Kidney (tissue), 11 donors: ENCODE data around the gene C4B. TPM values are rescaled to one million over a fixed set of nuclear protein-coding genes. Genes with fewer than 3 reads are reported as not detected.
"Not testable (repeated sequence)": the region's sequence is repeated elsewhere in the genome, so short reads cannot be mapped to it uniquely, and the experiment has no call there.

Experiments
- DNase-seq, 5 donors: peaks; one replicate each; pipeline ENCODE4 v3.0.0-alpha.2; 2013 to 2020
- FAIRE-seq: peaks from 2 replicates; lab custom pipeline; 2012; peaks lifted over from hg19 to GRCh38; lab: Jason Lieb, UNC
- H3K27ac ChIP-seq, 2 donors: one replicate each; pipeline ENCODE4 v1.7.0; 2013; ENCODE audit warnings: low read depth in 2 of 2, low read length in 2 of 2, inconsistent platforms in 1 of 2
- H3K27me3 ChIP-seq: one replicate; pipeline ENCODE4 v1.7.1; 2013; ENCODE audit warnings: low read length, inconsistent platforms; ENCODE audit not compliant: control insufficient read depth, insufficient read depth
- H3K36me3 ChIP-seq, 3 donors: one replicate each; pipeline versions ENCODE4 v1.7.0 to v1.7.1; 2013; ENCODE audit warnings: low read length in 3 of 3, control low read depth in 1 of 3, inconsistent platforms in 1 of 3; ENCODE audit not compliant: insufficient read depth in 3 of 3, control insufficient read depth in 2 of 3
- H3K4me1 ChIP-seq, 3 donors: one replicate each; pipeline versions ENCODE4 v1.7.0 to v1.7.1; 2013; ENCODE audit warnings: low read length in 3 of 3, inconsistent platforms in 1 of 3, low read depth in 1 of 3; ENCODE audit not compliant: control insufficient read depth in 2 of 3, insufficient read depth in 2 of 3
- H3K4me3 ChIP-seq, 3 donors: one replicate each; pipeline versions ENCODE4 v1.7.0 to v1.8.1; 2013; ENCODE audit warnings: low read length in 3 of 3, control low read depth in 1 of 3, inconsistent platforms in 1 of 3
- H3K9ac ChIP-seq, 3 donors: one replicate each; pipeline versions ENCODE4 v1.7.0 to v1.7.1; 2013; ENCODE audit warnings: low read length in 3 of 3, control low read depth in 1 of 3, inconsistent platforms in 1 of 3
- H3K9me3 ChIP-seq, 3 donors: one replicate each; pipeline versions ENCODE4 v1.7.0 to v1.7.1; 2013; ENCODE audit warnings: low read length in 3 of 3, control low read depth in 1 of 3, inconsistent platforms in 1 of 3; ENCODE audit not compliant: control insufficient read depth in 2 of 3, insufficient read depth in 1 of 3
- intact Hi-C: fragments of 100-400 bp; cut with DNase I; formaldehyde crosslinking; loops from one replicate; pipeline ENCODE4 v1.11.1; 2022
- polyA plus RNA-seq: library from polyadenylated mRNA; stranded (reverse); fragments of 350-450 nt; fragmentation: Illumina TruSeq; extraction: RNeasy Lipid Tissue Mini Kit (QIAGEN cat#74804); gene quantifications from one replicate; pipeline ENCODE4 v1.2.3, GENCODE V29; 2014; ENCODE audit warnings: low read depth, low replicate concordance; ENCODE audit not compliant: insufficient read depth
- total RNA-seq: library from RNA; stranded (reverse); fragmentation: NEBNext Ultra II Directional; extraction: Animal tissue kit (Norgen Biotek cat#: 25700); gene quantifications from one replicate; pipeline ENCODE4 v1.2.1, GENCODE V29; 2021
- donor health status: control.
- donor health status: control.
- donor health status: DM: yes; HTN: yes; CAD: no.
- donor health status: Normal renal cell carcinoma (clear cell type).

C4B gene
- total and polyA plus RNA-seq, 2 donors from 2014 or later, result 578 to 596 TPM

DNA sequence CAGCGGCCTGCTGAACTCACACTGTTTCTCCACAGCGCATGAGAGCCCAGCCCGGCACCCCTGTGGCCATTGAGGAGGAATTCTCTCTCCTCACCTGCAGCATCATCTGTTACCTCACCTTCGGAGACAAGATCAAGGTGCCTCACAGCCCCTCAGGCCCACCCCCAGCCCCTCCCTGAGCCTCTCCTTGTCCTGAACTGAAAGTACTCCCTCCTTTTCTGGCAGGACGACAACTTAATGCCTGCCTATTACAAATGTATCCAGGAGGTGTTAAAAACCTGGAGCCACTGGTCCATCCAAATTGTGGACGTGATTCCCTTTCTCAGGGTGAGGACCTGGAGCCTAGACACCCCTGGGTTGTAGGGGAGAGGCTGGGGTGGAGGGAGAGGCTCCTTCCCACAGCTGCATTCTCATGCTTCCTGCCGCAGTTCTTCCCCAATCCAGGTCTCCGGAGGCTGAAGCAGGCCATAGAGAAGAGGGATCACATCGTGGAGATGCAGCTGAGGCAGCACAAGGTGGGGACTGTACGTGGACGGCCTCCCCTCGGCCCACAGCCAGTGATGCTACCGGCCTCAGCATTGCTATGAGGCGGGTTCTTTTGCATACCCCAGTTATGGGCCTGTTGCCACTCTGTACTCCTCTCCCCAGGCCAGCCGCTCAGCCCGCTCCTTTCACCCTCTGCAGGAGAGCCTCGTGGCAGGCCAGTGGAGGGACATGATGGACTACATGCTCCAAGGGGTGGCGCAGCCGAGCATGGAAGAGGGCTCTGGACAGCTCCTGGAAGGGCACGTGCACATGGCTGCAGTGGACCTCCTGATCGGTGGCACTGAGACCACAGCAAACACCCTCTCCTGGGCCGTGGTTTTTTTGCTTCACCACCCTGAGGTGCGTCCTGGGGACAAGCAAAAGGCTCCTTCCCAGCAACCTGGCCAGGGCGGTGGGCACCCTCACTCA is 25.0 kb downstream of the C4B start:
- peak in 1 of 5 donors; percentile 57 for DNase-seq
- H3K4me3 ChIP-seq, FAIRE-seq, intact Hi-C loops, H3K9me3 ChIP-seq, H3K27me3 ChIP-seq, H3K36me3 ChIP-seq, H3K4me1 ChIP-seq, H3K9ac ChIP-seq, H3K27ac ChIP-seq: not testable (repeated sequence)

DNA sequence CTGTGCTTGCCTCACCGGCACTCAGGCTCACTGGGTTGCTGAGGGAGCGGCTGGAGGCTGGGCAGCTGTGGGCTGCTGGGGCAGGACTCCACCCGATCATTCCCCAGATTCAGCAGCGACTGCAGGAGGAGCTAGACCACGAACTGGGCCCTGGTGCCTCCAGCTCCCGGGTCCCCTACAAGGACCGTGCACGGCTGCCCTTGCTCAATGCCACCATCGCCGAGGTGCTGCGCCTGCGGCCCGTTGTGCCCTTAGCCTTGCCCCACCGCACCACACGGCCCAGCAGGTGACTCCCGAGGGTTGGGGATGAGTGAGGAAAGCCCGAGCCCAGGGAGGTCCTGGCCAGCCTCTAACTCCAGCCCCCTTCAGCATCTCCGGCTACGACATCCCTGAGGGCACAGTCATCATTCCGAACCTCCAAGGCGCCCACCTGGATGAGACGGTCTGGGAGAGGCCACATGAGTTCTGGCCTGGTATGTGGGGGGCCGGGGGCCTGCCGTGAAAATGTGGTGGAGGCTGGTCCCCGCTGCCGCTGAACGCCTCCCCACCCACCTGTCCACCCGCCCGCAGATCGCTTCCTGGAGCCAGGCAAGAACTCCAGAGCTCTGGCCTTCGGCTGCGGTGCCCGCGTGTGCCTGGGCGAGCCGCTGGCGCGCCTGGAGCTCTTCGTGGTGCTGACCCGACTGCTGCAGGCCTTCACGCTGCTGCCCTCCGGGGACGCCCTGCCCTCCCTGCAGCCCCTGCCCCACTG is 25.9 kb downstream of the C4B start:
- FAIRE-seq, H3K36me3 ChIP-seq, H3K4me1 ChIP-seq, H3K27ac ChIP-seq, intact Hi-C loops, H3K27me3 ChIP-seq, H3K4me3 ChIP-seq, H3K9ac ChIP-seq, H3K9me3 ChIP-seq: not testable (repeated sequence)
- DNase-seq, result peak in 1 of 5 donors; percentile 41

DNA sequence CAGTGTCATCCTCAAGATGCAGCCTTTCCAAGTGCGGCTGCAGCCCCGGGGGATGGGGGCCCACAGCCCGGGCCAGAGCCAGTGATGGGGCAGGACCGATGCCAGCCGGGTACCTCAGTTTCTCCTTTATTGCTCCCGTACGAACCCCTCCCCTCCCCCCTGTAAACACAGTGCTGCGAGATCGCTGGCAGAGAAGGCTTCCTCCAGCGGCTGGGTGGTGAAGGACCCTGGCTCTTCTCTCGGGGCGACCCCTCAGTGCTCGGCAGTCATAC is 26.4 kb downstream of the C4B start:
- DNase-seq, FAIRE-seq, H3K9me3 ChIP-seq, H3K27me3 ChIP-seq, H3K36me3 ChIP-seq, intact Hi-C loops, H3K4me1 ChIP-seq, H3K27ac ChIP-seq, H3K4me3 ChIP-seq, H3K9ac ChIP-seq: not testable (repeated sequence)

DNA sequence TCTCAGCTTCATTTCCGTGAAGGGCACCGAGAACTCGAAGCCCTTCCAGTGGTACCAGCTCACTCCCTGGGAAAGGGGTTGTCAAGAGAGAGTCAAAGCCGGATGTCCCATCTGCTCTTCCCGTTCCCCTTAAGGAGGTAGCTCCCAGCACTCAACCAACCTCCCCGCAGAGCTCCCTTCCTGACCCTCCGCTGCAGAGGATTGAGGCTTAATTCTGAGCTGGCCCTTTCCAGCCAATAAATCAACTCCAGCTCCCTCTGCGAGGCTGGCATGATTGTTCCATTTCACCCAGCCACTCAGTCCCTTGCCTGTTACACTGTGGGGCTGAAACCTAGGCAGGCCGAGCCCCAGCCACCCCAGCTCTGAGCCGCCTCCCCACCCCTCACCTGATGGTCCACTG is 26.8 kb downstream of the C4B start:
- H3K27me3 ChIP-seq, FAIRE-seq, H3K36me3 ChIP-seq, intact Hi-C loops, H3K4me1 ChIP-seq, H3K4me3 ChIP-seq, H3K9ac ChIP-seq, H3K27ac ChIP-seq, H3K9me3 ChIP-seq: not testable (repeated sequence)
- DNase-seq, result peak in 1 of 5 donors; percentile 10

DNA sequence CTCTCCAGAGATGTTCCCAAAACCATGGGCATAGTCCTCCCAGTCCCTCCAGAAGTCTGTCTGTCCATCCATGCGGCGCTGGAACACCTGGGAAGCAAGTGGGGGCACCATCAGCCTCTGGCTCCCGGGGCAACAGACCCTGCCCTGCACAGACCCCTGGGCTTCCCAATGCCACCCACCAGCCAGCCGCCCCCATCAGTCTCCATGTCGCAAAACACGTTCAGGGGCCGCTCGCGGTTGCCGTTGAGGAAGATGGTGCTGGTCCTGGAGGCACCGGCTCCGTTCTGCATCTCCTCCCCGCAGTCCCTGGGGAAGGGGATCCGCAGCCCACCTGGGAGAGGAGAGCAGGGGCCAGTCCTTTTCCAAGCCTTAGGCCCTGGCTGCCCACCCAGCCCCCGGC is 27.7 kb downstream of the C4B start:
- H3K4me3 ChIP-seq, H3K36me3 ChIP-seq, H3K4me1 ChIP-seq, FAIRE-seq, H3K9me3 ChIP-seq, intact Hi-C loops, H3K27ac ChIP-seq, H3K27me3 ChIP-seq, H3K9ac ChIP-seq: not testable (repeated sequence)
- DNase-seq, result peak in 1 of 5 donors; percentile 43

DNA sequence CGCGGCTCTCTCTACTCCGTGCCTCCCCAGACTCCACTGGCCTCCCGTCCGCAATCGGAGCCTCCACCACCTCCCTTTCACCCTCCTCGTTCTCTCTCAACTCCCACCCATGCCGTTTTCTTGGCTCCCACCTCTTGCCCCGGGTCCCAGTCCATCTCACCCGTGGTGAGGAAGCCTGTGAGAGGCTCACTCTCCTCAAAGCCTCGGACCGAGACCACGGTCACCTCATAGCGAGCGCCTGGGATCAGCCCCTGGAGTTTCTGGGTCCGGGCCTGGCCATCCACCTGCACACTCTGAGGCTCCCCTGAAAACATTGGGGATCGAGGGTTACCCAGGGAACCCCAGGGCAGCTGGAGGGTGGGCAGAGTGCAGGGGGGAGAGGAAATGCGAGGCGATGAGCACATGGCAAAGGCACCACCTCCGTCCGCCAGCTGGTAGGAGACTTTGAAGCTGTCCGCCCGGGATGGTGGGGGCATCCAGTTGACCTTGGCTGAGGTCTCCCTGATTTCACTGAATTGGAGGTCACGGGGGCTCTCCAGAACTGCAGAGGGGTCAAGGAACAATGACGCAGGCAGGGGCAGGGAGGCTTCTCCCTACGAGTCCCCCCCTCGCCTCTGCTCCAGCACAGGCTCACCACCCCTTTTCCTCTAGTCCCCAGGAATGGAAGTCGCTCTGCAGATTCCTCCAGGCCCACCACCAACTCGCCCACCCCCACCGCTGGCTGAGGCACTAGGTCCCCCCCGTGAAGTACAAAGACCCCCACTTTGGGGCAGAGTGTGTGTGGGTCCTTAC is 29.2 kb downstream of the C4B start:
- DNase-seq, result peak in 1 of 5 donors; percentile 62
- H3K9ac ChIP-seq, H3K4me1 ChIP-seq, H3K27ac ChIP-seq, H3K27me3 ChIP-seq, H3K36me3 ChIP-seq, intact Hi-C loops, H3K9me3 ChIP-seq, FAIRE-seq, H3K4me3 ChIP-seq: not testable (repeated sequence)

DNA sequence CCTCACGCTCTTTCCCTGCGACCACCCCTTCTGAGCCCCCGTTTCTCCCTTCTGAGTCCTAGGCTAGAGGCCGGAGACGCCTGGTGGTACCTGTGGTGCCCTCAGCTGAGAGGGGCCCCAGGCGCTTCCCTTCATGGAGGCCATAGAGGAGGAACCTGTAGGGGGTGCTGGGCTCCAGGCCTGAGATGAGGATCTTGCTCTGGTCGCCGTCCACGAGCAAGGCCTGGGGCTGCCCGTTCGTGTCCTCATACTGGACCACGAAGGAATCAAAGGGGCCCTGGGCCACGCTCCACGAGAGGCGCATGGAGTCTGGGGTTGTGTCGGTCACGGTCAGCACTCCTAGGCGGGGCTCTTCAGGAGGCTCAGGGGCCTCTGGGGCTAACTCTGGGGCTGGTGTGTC is 30.3 kb downstream of the C4B start:
- H3K9ac ChIP-seq, intact Hi-C loops, H3K36me3 ChIP-seq, H3K27me3 ChIP-seq, H3K9me3 ChIP-seq, H3K27ac ChIP-seq, DNase-seq, H3K4me3 ChIP-seq, H3K4me1 ChIP-seq, FAIRE-seq: not testable (repeated sequence)
